Omental fat pad (tissue), 4 donors: ENCODE measurements around the gene NEK3. TPM values are rescaled to one million over a fixed set of nuclear protein-coding genes. Genes with fewer than 3 reads are reported as not detected.
"Not testable (repeated sequence)": the region's sequence is repeated elsewhere in the genome, so short reads cannot be mapped to it uniquely, and the experiment has no call there.

ENCODE experiments used
- ATAC-seq: fragments of 150-250 bp; one replicate; pipeline ENCODE4 v1.9.1; 2016; ENCODE audit warnings: mild to moderate bottlenecking, moderate library complexity; ENCODE audit not compliant: low FRiP score
- DNase-seq: peaks from one replicate; pipeline ENCODE4 v3.0.0-alpha.2; 2019; ENCODE audit warnings: low spot score
- CTCF ChIP-seq, 3 donors: fragments of 450-650 bp; IDR thresholded peaks; one replicate each; pipeline ENCODE4 v1.5.1; 2016 to 2017; ENCODE audit warnings: antibody characterized with exemption in 3 of 3, mild to moderate bottlenecking in 3 of 3, moderate library complexity in 2 of 3
- total RNA-seq, 4 donors: library from RNA; depleted of rRNA; stranded (reverse); fragments of >200 nt; gene quantifications; one replicate each; pipeline ENCODE4 v1.1.0, GENCODE V29; 2016

NEK3 gene
- total RNA-seq, 4 donors from 2014 or later, result 7.5 to 25.1 (median 10.8) TPM

- ATAC-seq (no peak), DNase-seq (no peak)
- TF ChIP-seq CTCF (IDR thresholded peaks at IDR 0.05), result no peak
Measured at GRCh38 chr13:52187029-52187423, 27.6 kb upstream of the NEK3 start.

DNA sequence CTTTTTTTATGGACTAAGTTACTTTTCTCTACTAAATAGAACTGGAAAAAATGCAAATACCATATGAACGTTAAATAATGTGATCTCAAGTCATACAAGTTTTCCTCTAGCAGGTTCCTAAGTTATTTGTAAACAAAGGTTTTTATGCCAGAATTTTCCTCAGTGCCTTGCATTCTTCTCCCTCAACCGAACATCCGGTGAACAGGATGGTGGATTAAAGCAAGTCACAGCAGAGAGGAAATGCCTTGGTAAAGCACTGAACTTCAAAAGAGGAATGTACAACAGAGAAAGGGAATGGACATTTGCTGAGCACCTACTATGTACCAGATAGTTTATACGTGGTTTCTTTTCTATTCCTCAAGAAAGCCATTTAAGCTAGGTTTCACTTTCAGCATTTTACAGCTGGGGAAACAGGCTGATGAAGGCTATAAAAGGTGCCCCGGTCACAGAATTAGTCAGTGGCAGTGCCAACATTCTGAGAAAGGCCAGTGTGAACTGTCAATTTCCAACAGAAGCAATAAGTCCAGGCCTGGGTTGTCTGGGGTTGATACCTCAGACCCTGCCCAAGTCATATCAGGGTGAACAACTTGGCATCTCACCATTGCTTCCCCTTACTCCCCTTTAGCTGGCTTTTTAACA, 22.0 kb upstream of the NEK3 start:
- not testable (repeated sequence) for ATAC-seq, DNase-seq

DNA sequence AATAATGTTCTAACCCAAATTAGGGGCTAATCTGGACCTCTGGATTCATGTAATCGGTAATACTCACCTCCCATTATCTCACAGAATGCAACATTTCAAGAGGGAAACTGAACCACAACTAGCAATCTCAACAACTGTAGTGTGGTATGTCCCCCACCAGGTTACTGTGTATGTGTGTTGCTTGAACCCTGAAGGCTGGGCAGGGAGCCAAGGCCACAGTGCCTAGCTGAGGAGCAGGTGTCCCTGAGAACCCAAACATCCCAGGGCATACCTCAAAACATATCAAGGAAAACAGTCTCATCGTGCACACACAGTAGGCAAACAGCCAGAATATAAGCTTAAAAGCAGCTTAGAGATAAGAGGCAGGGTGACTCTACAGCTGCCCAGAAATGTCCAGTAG, 20.5 kb upstream of the NEK3 start:
- ATAC-seq (no peak), DNase-seq (no peak)
- no peak for TF ChIP-seq CTCF (IDR thresholded peaks at IDR 0.05)

DNA sequence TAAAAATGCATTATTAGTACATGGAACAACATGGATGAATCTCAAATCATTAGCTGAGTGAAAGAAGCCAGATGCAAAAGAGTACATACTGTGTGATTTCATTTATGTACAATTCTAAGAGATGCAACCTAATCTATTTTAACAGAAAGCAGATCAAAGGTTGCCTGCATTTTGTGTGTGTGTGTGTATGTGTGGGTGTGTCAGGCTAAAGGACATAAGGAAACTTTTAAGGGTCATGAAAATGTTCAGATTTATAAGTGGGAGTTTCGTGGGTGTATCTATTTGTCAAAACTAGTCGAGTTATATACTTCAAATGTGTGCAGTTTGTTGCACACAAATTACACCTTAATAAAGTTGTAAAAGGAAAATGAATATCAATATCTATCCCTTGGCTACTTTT, 17.9 kb upstream of the NEK3 start:
- TF ChIP-seq CTCF (IDR thresholded peaks at IDR 0.05), result no peak
- DNase-seq (no peak), ATAC-seq (no peak)

DNA sequence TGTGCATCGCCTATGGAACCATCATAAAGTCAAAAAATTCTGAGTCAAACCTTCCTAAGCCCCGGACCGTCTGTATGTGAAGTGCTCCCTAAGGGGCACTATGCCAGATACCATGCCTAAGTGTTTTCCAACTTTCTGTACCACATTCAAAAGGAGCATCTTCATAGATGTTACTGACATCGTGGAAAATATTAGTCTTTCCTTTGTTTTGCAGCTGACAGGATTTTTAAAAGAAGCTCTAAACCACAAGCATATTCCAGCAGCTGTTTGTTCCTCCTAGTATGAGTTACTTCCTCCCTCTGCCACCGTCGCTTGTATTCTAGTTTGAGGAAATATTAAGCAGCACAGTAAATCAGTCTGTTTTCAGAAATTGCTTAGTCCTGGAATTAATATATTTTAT, 14.6 kb upstream of the NEK3 start:
- ATAC-seq, DNase-seq: not testable (repeated sequence)

DNA sequence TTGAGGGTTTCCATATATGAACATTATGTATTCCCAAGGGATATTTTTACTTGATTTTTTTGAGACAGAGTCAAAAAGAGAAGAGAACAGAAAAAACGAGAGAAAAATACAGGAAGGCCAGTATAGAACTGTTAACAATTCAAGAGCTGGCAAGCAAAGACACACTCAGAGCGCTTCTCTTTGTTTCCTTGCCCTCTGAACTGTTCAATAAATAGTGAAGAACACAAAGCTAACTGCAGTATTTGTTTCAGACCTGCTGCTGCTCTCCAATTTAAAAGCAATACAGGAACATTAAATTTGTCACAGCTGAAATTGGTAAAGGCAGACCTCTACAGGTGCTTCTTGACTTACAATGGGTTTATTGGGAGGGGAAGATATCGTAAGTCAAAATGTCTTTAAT, 14.0 kb upstream of the NEK3 start:
- no peak for DNase-seq
- no peak for TF ChIP-seq CTCF (IDR thresholded peaks at IDR 0.05)
- ATAC-seq, result no peak

DNA sequence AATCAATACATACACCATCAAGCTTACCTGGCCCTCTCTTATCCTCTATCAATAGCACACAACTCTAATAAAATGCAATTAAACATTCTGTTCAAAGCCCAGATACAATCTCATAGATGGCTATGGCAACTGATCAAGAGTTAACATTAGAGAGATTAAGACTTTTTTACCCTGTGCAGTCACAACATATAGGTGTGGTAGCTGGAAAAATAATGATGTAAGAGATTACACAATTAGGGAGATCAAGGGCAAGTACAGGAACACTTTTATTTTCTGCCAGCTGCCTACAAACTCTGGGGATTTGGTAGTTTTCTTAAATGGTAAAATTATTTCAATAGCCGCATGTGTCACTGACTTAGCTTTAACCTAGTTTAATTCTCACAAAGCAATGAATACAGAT, 12.3 kb upstream of the NEK3 start:
- not testable (repeated sequence) for ATAC-seq, DNase-seq

GRCh38 chr13:52170828-52171391, 11.5 kb upstream of the NEK3 start:
- not testable (repeated sequence) for DNase-seq

DNA sequence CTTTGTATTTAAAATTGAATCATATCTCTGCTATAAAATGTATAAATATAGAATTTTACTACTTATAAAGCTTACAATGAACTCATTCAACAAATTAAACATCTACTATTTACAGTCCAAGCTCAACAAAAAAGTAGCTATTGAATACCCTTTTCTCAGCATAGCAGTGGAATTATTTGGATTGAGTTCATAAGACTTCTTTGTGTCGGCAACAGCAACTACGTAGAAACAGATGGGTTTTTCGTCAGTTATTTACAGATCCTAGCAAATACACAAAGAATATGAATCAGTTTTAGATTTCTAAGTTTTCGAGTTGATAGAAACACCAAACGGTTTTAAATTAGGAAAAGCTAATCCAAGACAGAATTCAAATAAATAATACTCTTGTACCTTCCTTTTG, 10.4 kb upstream of the NEK3 start:
- no peak for TF ChIP-seq CTCF (IDR thresholded peaks at IDR 0.05)
- DNase-seq (no peak), ATAC-seq (no peak)

More at GRCh38 chr13:52170828-52171391, 11.5 kb upstream of the NEK3 start:
- not testable (repeated sequence) for ATAC-seq
